Stimulated activated CD8-positive, alpha-beta memory T cell treated with anti-CD3 and anti-CD28 coated beads, Interleukin-12 subunit alpha, Interleukin-12 subunit beta, amount 100 ng/mL, for 24 hours (primary cell): ENCODE results near the gene TBCD.

Source experiments
- DNase-seq: peaks from one replicate; pipeline ENCODE4 v3.0.0-alpha.2; 2020; ENCODE audit errors: extremely low read depth

The TBCD gene

DNA sequence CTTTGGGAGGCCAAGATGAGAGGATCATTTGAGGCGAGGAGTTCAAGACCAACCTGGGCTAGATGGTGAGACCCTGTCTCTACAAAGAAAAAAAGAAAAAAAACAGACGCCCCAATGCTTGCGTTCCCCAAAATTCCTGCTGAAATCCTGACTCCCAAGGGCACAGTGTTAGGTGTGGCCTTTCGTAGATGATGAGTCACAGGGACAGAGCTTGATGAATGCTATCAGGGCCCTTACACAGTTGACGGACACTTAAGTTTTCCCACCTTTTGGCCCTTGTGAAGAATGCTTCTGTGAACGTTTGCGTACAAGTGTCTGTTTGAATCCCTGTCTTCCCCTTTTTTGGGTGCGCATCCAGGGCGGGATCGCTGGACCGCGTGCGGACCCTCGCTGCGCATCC is 104.5 kb downstream of the TBCD start:
- DNase-seq = no peak

GRCh38 chr17:82858376-82859126 is 106.7 kb downstream of the TBCD start:
- no peak for DNase-seq

GRCh38 chr17:82859431-82860403 is 107.9 kb downstream of the TBCD start:
- DNase-seq = no peak

GRCh38 chr17:82860606-82861392 is 108.9 kb downstream of the TBCD start:
- no peak for DNase-seq

GRCh38 chr17:82861393-82861775 is 109.5 kb downstream of the TBCD start:
- no peak for DNase-seq

DNA sequence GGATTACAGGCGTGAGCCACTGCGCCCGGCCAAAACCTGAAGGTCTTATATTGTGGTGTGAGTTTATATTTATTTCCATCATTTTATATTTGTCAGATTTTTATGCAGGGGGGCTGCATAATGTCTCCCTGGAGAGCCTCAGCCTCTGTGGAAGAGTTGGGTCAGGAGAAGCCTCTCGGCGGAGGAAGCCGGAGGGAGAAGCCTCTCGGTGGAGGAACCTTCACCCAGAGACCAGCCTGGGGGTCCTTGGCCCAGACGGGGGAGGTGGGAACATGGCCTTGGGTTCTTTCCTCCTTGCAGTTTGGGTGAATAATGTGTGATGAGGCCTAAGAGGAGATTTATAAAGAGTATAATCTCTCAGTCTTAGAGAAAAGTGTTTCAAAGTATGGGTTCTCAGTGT is 110.3 kb downstream of the TBCD start:
- no peak for DNase-seq

GRCh38 chr17:82862737-82863382 is 111.0 kb downstream of the TBCD start:
- no peak for DNase-seq

GRCh38 chr17:82863383-82863940 is 111.6 kb downstream of the TBCD start:
- DNase-seq = no peak

GRCh38 chr17:82863941-82864712 is 112.3 kb downstream of the TBCD start:
- peak; percentile 69 for DNase-seq

DNA sequence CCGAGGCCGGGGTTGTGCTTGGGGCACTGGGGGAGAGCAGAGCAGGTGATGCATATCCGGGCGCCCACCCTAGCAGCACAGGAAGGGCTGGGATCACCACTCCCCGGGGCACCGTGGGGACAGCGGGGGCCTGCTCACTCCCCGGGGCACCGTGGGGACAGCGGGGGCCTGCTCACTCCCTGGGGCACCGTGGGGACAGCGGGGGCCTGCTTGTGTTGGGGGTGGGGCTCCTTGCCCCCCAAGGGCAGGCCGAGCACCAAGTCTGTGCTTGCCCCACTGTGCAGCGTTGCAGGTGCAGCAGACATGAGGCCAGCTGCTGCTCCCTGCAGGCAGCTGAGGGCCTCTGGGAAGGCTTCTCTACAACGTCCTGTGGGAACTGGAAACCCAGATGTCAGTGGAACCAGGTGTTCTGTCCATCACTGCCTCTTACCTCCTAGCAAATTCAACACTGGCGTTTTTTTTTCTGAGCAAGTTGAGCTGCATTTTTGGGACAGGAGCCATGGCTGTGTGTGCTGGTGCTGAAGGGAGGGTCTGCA is 112.9 kb downstream of the TBCD start:
- DNase-seq = no peak

DNA sequence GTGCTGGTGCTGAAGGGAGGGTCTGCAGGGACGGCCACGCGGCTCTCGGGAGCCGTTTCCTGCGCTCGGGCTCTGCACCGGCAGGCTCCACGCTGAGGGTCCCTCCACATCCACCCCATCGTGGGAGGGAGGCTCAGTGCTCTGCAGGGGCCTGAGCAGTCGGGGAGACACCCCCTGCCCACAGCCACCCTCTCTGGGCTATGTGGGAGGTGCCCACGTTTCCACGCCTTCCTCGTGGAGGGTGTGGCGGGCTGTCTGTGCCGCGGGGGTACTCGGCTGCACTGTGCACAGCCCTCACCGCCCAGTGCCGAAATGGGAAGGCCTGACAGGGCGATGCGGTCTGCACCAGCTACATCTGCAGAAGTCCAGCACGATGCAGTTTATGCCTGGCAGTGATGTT is 113.4 kb downstream of the TBCD start:
- DNase-seq = no peak

DNA sequence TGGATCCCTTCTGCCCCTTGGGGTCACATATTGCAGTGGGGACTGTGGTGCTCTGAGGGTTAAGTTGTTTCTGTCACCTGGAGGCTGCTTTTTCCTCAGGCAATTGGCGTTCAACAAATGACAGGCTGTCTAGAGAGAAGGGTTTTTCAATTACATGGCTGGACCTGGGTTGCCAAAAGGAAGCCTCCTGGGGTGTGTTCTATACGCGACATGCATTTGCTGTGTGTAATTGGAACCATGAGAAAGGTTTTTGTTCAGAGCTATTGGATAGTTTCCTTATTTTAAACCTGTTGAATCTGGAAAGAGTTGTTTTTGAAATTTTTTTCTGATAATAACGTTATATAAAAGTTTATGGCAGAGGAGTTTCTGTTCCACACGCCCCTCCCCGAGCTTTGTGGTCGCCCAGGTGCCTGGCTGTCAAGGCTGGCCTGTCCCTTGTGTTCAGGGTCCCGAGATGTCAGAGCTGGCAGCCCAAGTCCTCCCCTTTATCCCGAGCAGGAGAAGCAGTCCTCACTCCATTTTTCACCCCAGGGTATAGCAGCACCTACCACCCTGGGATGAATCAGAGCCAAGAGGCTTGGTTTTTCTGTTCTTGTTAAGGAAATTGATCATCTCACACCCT is 114.0 kb downstream of the TBCD start:
- no peak for DNase-seq

GRCh38 chr17:82866590-82867191 is 114.8 kb downstream of the TBCD start:
- DNase-seq = no peak

DNA sequence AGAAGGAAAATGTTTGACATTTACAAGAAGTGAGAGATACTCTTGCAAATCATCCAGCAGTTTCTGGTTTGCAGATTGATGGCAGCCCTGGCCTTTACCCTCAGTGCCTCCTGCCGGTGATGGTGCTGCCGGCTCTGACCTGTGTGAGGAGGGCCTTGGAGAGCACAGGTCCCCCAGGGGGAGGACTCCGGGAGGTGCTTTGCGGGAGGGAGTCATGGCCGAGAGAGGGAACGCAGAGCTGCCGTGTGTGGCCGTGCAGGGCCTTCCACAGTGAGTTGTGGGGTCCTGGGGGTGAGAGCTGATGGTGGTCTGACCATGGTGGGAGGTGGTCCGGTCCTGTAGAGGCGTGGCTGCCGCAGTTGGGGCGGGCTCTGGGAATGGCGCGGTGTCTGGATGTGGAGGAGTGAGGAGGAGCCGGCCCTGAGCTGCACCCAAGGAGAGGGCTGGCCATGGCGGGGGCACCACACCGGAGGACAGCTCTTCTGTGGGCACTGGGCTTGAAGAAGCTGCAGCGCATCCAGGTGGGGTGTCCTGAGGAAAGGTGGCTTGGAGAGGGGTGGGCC is 116.0 kb downstream of the TBCD start:
- DNase-seq = no peak

DNA sequence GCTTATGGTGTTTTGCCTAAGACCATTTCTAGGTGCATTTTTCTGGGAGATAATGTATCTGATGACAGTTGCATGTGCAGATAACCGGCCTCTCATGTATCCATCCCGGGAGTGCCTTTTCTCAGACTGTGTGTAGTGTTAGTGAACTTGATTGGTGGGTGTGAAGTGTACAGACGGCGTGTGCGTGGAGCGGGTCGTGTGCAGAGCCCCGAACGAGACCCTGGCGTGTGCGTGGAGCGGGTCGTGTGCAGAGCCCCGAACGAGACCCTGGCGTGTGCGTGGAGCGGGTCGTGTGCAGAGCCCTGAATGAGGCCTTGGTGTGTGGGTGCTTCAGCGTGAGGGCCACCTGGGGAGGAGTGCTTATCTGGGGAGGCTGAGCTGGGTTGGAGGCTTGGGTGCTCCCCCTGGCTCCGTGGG is 116.9 kb downstream of the TBCD start:
- DNase-seq = no peak

- DNase-seq = no peak
These were observed 117.7 kb downstream of the TBCD start for GRCh38 chr17:82869536-82869935.

DNA sequence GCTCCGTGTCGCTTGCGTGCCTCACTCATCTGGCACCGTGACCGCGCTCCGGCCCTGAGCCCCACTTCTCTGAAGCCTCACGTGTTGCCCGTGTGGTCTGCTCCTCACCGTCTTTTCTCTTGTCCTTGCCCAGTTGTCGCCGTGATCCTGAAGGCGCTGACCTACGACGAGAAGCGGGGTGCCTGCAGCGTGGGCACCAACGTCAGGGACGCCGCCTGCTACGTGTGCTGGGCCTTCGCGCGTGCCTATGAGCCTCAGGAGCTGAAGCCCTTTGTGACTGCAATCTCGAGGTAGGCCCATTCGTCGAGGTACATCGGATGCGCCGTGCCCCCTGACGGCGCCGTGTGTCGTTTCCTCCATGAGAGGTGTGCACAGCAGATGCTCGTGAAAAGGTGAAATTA is 118.2 kb downstream of the TBCD start:
- DNase-seq = no peak

DNA sequence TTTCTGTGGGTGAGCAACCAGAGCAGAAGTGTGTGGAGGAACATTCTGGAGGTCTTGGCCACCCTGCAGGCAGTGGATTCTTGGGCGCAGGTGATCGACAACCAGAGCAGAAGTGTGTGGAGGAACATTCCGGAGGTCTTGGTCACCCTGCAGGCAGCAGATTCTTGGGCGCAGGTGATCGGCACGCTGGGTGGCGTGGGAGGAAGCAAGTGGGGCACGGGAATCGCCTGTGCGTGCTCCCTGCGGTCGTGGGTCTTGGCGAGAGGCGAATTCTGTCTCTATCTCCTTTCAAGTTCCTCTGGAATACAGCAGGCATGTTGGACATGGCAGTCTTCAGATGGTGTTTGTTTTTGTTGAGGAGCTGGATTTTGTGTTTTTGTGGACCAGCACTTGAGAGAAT is 118.7 kb downstream of the TBCD start:
- DNase-seq = no peak
